Panc1 (cell line): ENCODE data around the gene ZNF550. TPM values are rescaled to one million over a fixed set of nuclear protein-coding genes. Genes with fewer than 3 reads are reported as not detected.

Source experiments
- ATAC-seq: fragments of 200-7000 bp; cut with Tn5 transposase; 2 replicates; pipeline ENCODE4 v1.9.1; 2020; ENCODE audit warnings: mild to moderate bottlenecking, moderate library complexity
- BruUV-seq: library from RNA; stranded (reverse); fragments of 400-500 nt; replicated peaks from 2 replicates; lab custom pipeline; 2021; lab: Mats Ljungman, UMichigan
- CTCF ChIA-PET: fragments of 300-600 bp; sonication (Branson Sonifier 250); formaldehyde crosslinking; loops from one replicate; lab custom pipeline; 2022; ENCODE audit warnings: antibody characterized with exemption; lab: Charles Lee
- POLR2A ChIA-PET: fragments of 300-600 bp; sonication (Branson Sonifier 250); formaldehyde crosslinking; loops from one replicate; lab custom pipeline; 2022; ENCODE audit warnings: antibody characterized with exemption; lab: Charles Lee
- DNase-seq: peaks from one replicate; pipeline ENCODE4 v3.0.0-alpha.2; 2010; ENCODE audit warnings: low read depth, low spot score
- H3K27ac ChIP-seq: 2 replicates; pipeline ENCODE4 v1.5.1; 2011; ENCODE audit warnings: mild to moderate bottlenecking, low read length, inconsistent platforms
- H3K27me3 ChIP-seq: fragments of 200-500 bp; sonication (Bioruptor generic); 2 replicates; pipeline ENCODE4 v1.6.0; 2014; ENCODE audit warnings: low read length, inconsistent platforms; ENCODE audit not compliant: control insufficient read depth, insufficient read depth
- H3K36me3 ChIP-seq: fragments of 200-500 bp; sonication (Bioruptor generic); 2 replicates; pipeline ENCODE4 v1.5.1; 2014; ENCODE audit warnings: inconsistent platforms, mild to moderate bottlenecking, low read length, moderate library complexity; ENCODE audit not compliant: control insufficient read depth, insufficient read depth
- H3K4me1 ChIP-seq: 2 replicates; pipeline ENCODE4 v1.5.1; 2011; ENCODE audit warnings: inconsistent platforms, mild to moderate bottlenecking, low read length, moderate library complexity; ENCODE audit not compliant: control insufficient read depth, insufficient read depth
- H3K4me3 ChIP-seq, 2 experiments: 2 replicates each; pipeline ENCODE4 v1.5.1; 2011 to 2012; ENCODE audit warnings: low read depth in 2 of 2, low read length in 2 of 2, mild to moderate bottlenecking in 2 of 2, inconsistent platforms in 1 of 2, moderate library complexity in 1 of 2
- H3K9me3 ChIP-seq: fragments of 200-500 bp; sonication (Bioruptor generic); 2 replicates; pipeline ENCODE4 v1.5.1; 2014; ENCODE audit warnings: low read depth, mild to moderate bottlenecking, inconsistent platforms, low read length, moderate library complexity; ENCODE audit not compliant: control insufficient read depth, insufficient read depth
- POLR2AphosphoS5 ChIP-seq: IDR thresholded peaks from 2 replicates; pipeline ENCODE4 v1.6.1; 2012; ENCODE audit warnings: mild to moderate bottlenecking, low read depth, low read length, moderate library complexity
- REST ChIP-seq, 2 experiments: IDR thresholded peaks; 2 replicates each; pipeline ENCODE4 v1.6.1; 2011 to 2012; ENCODE audit warnings: low read depth in 2 of 2, control low read depth in 1 of 2, low read length in 1 of 2, mild to moderate bottlenecking in 1 of 2, moderate library complexity in 1 of 2; ENCODE audit not compliant: insufficient read depth in 1 of 2
- SIN3A ChIP-seq: IDR thresholded peaks from 2 replicates; pipeline ENCODE4 v1.6.1; 2012; ENCODE audit warnings: low read depth, mild to moderate bottlenecking, low read length, moderate library complexity, borderline replicate concordance; ENCODE audit not compliant: insufficient read depth
- TCF7L2 ChIP-seq: IDR thresholded peaks from 2 replicates; pipeline ENCODE4 v1.6.1; 2011; ENCODE audit warnings: mild to moderate bottlenecking, low read depth, low read length, inconsistent platforms
- in situ Hi-C: cut with HindIII; loops from 2 replicates; pipeline ENCODE4 v1.10.0; 2016; ENCODE audit warnings: low sequenced_read_pairs, low pct_unique_long_range_greater_than_20kb
- intact Hi-C: fragments of 100-400 bp; cut with micrococcal nuclease; formaldehyde crosslinking; loops from one replicate; pipeline ENCODE4 v1.10.0; 2022; ENCODE audit not compliant: unreplicated experiment
- total RNA-seq: library from RNA; stranded (reverse); gene quantifications from one replicate; pipeline ENCODE4 v1.2.1, GENCODE V29; 2021; ENCODE audit not compliant: unreplicated experiment
- TF ChIP-seq, protein P1 (sequence below): fragments of 450-650 bp; IDR thresholded peaks from 2 replicates; pipeline ENCODE4 v1.5.1; 2017; ENCODE audit warnings: mild to moderate bottlenecking

ZNF550 gene
- total RNA-seq, 1 experiment from 2014 or later = 15.1 TPM

GRCh38 chr19:57515255-57515654 is 44.4 kb downstream of the ZNF550 start:
- TF ChIP-seq SIN3A (no peak), TCF7L2 (no peak)
- TF ChIP-seq, protein P1, sequence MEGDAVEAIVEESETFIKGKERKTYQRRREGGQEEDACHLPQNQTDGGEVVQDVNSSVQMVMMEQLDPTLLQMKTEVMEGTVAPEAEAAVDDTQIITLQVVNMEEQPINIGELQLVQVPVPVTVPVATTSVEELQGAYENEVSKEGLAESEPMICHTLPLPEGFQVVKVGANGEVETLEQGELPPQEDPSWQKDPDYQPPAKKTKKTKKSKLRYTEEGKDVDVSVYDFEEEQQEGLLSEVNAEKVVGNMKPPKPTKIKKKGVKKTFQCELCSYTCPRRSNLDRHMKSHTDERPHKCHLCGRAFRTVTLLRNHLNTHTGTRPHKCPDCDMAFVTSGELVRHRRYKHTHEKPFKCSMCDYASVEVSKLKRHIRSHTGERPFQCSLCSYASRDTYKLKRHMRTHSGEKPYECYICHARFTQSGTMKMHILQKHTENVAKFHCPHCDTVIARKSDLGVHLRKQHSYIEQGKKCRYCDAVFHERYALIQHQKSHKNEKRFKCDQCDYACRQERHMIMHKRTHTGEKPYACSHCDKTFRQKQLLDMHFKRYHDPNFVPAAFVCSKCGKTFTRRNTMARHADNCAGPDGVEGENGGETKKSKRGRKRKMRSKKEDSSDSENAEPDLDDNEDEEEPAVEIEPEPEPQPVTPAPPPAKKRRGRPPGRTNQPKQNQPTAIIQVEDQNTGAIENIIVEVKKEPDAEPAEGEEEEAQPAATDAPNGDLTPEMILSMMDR = no peak
- Histone ChIP-seq H3K4me3 (no peak overlapping the region), H3K36me3 (no peaks in the 10 kb centered on the region), H3K27ac (no peak overlapping the region), H3K27me3 (no peaks in the 10 kb centered on the region), H3K4me1 (no peaks in the 10 kb centered on the region), H3K9me3 (peaks cover 48% of the 10 kb centered on the region)
- no TSS peak for BruUV-seq
- POLR2A ChIA-PET = no interaction called here
- DNase-seq = no peak
- CTCF ChIA-PET = no interaction called here
- no peak for ATAC-seq
- in situ Hi-C loops (no loop called here), intact Hi-C loops (no loop called here)

DNA sequence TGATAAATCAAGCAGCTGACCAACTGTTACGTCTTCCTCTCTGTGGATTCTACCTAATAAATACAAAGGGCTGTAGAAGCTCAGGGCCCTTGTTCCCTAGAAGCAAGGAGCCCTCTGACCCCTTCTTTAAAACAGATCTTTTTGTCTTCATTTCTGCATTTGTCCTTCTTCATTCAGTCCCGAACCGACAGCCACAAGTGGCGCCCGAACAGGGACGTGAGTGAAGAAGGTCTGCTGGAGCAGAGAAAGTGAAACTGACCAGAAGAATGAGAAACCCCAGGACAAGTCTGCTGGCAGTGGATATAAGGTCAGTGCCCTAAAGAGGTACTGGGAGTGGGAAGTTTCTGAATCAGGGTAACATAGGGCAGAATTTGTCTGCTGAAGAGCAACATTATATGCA is 46.8 kb downstream of the ZNF550 start:
- H3K36me3 ChIP-seq = no peaks in the 10 kb centered on the region
- in situ Hi-C loops (no loop called here), intact Hi-C loops (no loop called here)
- DNase-seq (no peak), ATAC-seq (no peak)
- POLR2A ChIA-PET = no interaction called here
- CTCF ChIA-PET = no interaction called here
- no peak overlapping the region for H3K4me3 ChIP-seq
- BruUV-seq = no TSS peak
- TF ChIP-seq SIN3A (no peak), POLR2AphosphoS5 (no peak), TCF7L2 (no peak), REST (IDR thresholded peaks at IDR 0.05; ENCODE audit: insufficient read depth in 1 of 2, low read depth in 2 of 2, low read length in 1 of 2) (no peak)
- TF ChIP-seq, protein P1 = no peak
- no peaks in the 10 kb centered on the region for H3K27me3 ChIP-seq
- no peaks in the 10 kb centered on the region for H3K4me1 ChIP-seq
- no peak overlapping the region for H3K27ac ChIP-seq
- H3K9me3 ChIP-seq = peaks cover 66% of the 10 kb centered on the region
